Endothelial cell of umbilical vein (primary cell): ENCODE data around the gene SLC6A6. TPM values are rescaled to one million over a fixed set of nuclear protein-coding genes. Genes with fewer than 3 reads are reported as not detected.

Experiments
- BruUV-seq: library from RNA; stranded (reverse); fragments of 400-500 nt; replicated peaks from 2 replicates; lab custom pipeline; 2021; lab: Mats Ljungman, UMichigan
- CTCF ChIA-PET: fragments of 300-600, 350-600 bp; sonication (Branson Sonifier 250); formaldehyde crosslinking; loops from one replicate; lab custom pipeline; 2021; ENCODE audit warnings: antibody characterized with exemption, inconsistent platforms; lab: Charles Lee
- POLR2A ChIA-PET: fragments of 300-600, 350-600 bp; sonication (Branson Sonifier 250); formaldehyde crosslinking; loops from one replicate; lab custom pipeline; 2021; ENCODE audit warnings: antibody characterized with exemption, inconsistent platforms; lab: Charles Lee
- DNase-seq: peaks from one replicate; pipeline ENCODE4 v3.0.0-alpha.2; 2011; ENCODE audit warnings: low read depth, low spot score
- FAIRE-seq: peaks from 2 replicates; lab custom pipeline; 2011; peaks lifted over from hg19 to GRCh38; lab: Jason Lieb, UNC
- H2AFZ ChIP-seq: 2 replicates; pipeline ENCODE4 v1.6.0; 2012; ENCODE audit warnings: low read depth, low read length, control low read depth, inconsistent platforms
- H3K27ac ChIP-seq: 2 replicates; pipeline ENCODE4 v1.5.1; 2011; ENCODE audit warnings: low read depth, mild to moderate bottlenecking, control low read depth, low read length, moderate library complexity; ENCODE audit not compliant: insufficient read depth
- H3K27me3 ChIP-seq, 2 experiments: 2 replicates each; pipeline versions ENCODE4 v1.6.0 to v1.6.1; 2011; ENCODE audit warnings: low read length in 2 of 2, mixed read lengths in 1 of 2; ENCODE audit not compliant: control insufficient read depth in 2 of 2, insufficient read depth in 2 of 2
- H3K36me3 ChIP-seq, 2 experiments: 2 replicates in 1 of 2; 3 replicates in 1 of 2; pipeline ENCODE4 v1.5.1; 2011; ENCODE audit warnings: low read length in 2 of 2, mild to moderate bottlenecking in 1 of 2, moderate library complexity in 1 of 2; ENCODE audit not compliant: control insufficient read depth in 2 of 2, insufficient read depth in 2 of 2; ENCODE audit errors: extremely low read depth in 1 of 2
- H3K4me1 ChIP-seq: 3 replicates; pipeline ENCODE4 v1.5.1; 2011; ENCODE audit warnings: mild to moderate bottlenecking, low read length; ENCODE audit not compliant: control insufficient read depth, insufficient read depth; ENCODE audit errors: extremely low read depth
- H3K4me2 ChIP-seq: 2 replicates; pipeline ENCODE4 v1.6.1; 2011; ENCODE audit warnings: low read length, control low read depth, mixed read lengths; ENCODE audit not compliant: insufficient read depth
- H3K4me3 ChIP-seq, 3 experiments: fragments of 200-600 bp in 1 of 3; sonication (generic), shearing (Covaris generic) in 1 of 3; replicated peaks in 1 of 3; 2 replicates each; pipeline ENCODE4 v1.5.1; 2011 to 2016; ENCODE audit warnings: control low read depth in 3 of 3, low read length in 3 of 3, mild to moderate bottlenecking in 2 of 3, inconsistent platforms in 1 of 3, low read depth in 1 of 3, moderate library complexity in 1 of 3; ENCODE audit not compliant: insufficient read depth in 1 of 3
- H3K79me2 ChIP-seq: 2 replicates; pipeline ENCODE4 v1.6.0; 2012; ENCODE audit warnings: low read length, inconsistent platforms; ENCODE audit not compliant: control insufficient read depth, insufficient read depth
- H3K9ac ChIP-seq: replicated peaks from 2 replicates; pipeline ENCODE3; 2011; ENCODE audit warnings: low read length, control low read depth; ENCODE audit not compliant: insufficient read depth; ENCODE audit errors: extremely low read depth
- H3K9me1 ChIP-seq: replicated peaks from 3 replicates; pipeline ENCODE4 v1.6.0; 2011; ENCODE audit warnings: mild to moderate bottlenecking, low read length; ENCODE audit not compliant: control insufficient read depth, insufficient read depth; ENCODE audit errors: extremely low read depth
- H3K9me3 ChIP-seq: replicated peaks from 2 replicates; pipeline ENCODE4 v1.5.1; 2012; ENCODE audit warnings: low read length, inconsistent platforms; ENCODE audit not compliant: control insufficient read depth, insufficient read depth
- H4K20me1 ChIP-seq: replicated peaks from 2 replicates; pipeline ENCODE3; 2011; ENCODE audit warnings: mild to moderate bottlenecking, low read length; ENCODE audit not compliant: control insufficient read depth, insufficient read depth; ENCODE audit errors: extremely low read depth
- CTCF ChIP-seq, 2 donors: IDR thresholded peaks; 1 replicate in 1 of 2; 2 replicates in 1 of 2; pipeline ENCODE4 v1.5.1; 2011; ENCODE audit warnings: low read length in 2 of 2, mild to moderate bottlenecking in 2 of 2, moderate library complexity in 2 of 2, control low read depth in 1 of 2, inconsistent platforms in 1 of 2, low read depth in 1 of 2; ENCODE audit not compliant: insufficient read depth in 1 of 2; ENCODE audit errors: extremely low read depth in 1 of 2
- JUN ChIP-seq: IDR thresholded peaks from 2 replicates; pipeline ENCODE4 v1.6.1; 2011; ENCODE audit warnings: borderline replicate concordance, low read depth; ENCODE audit not compliant: insufficient read length, insufficient read depth
- MAX ChIP-seq: IDR thresholded peaks from 2 replicates; pipeline ENCODE4 v1.6.1; 2011; ENCODE audit not compliant: insufficient read depth, insufficient read length
- MYC ChIP-seq: IDR thresholded peaks from one replicate; pipeline ENCODE4 v1.6.1; 2011; ENCODE audit warnings: mild to moderate bottlenecking, low read depth, low read length
- POLR2A ChIP-seq: IDR thresholded peaks from 2 replicates; pipeline ENCODE4 v1.6.1; 2012; ENCODE audit warnings: low read depth, mild to moderate bottlenecking, control low read depth, low read length
- dilution Hi-C: fragments of 300-500 bp; cut with MboI; formaldehyde crosslinking; loops from one replicate; pipeline ENCODE4 v1.15.0; 2019; ENCODE audit warnings: low sequenced_read_pairs; ENCODE audit not compliant: extremely low pct_ligation_motif_present
- intact Hi-C: fragments of 100-400 bp; cut with micrococcal nuclease; formaldehyde crosslinking; loops from one replicate; pipeline ENCODE4 v1.10.0; 2022
- polyA plus RNA-seq, 4 experiments: library from polyadenylated mRNA; depleted of rRNA in 3 of 4; stranded (reverse) in 3 of 4; unstranded in 1 of 4; fragments of >200 nt; gene quantifications; 2 replicates each; pipeline versions ENCODE4 v1.2.1 to v1.2.3, GENCODE V29; 2011 to 2012; ENCODE audit warnings: missing spikeins in 1 of 4
- total RNA-seq: library from RNA; stranded (reverse); gene quantifications from 2 replicates; pipeline ENCODE4 v1.2.3, GENCODE V29; 2021

SLC6A6 gene
- total and polyA plus RNA-seq, 2 donors (not counting 3 experiments of a cell fraction or from before 2014, with no cell fraction given): 25.7 to 38.0 TPM

- intact Hi-C loops: loop anchor here (1.0 kb wide), 1 partner anchor 20 kb away; no protein-coding TSS in a partner anchor
- H3K9ac ChIP-seq: no peak overlapping the region
Measured at GRCh38 chr3:14440531-14441239, 38.3 kb downstream of the SLC6A6 start.

More at GRCh38 chr3:14440531-14441239, 38.3 kb downstream of the SLC6A6 start:
- Histone ChIP-seq H3K79me2 (peaks cover 16% of the 10 kb centered on the region), H3K4me3 (no peak overlapping the region), H3K9me1 (no peaks in the 10 kb centered on the region), H3K4me2 (no peak overlapping the region), H3K36me3 (peaks cover under 1 to 4% of the 10 kb centered on the region in 2 experiments), H3K27me3 (no peaks in the 10 kb centered on the region), H2AFZ (no peak overlapping the region), H4K20me1 (no peaks in the 10 kb centered on the region), H3K27ac (no peak overlapping the region), H3K4me1 (peaks cover 43% of the 10 kb centered on the region), H3K9me3 (no peaks in the 10 kb centered on the region)
- no peak for FAIRE-seq
- POLR2A ChIA-PET: interaction anchor here (1.1 to 3.3 kb wide), 2 partner anchors 9 to 12 kb away, joined by 4 to 20 read pairs; no protein-coding TSS in a partner anchor
- no TSS peak for BruUV-seq
- CTCF ChIA-PET: interaction anchor here (1.0 to 5.4 kb wide), 4 partner anchors 12 to 237 kb away, joined by 3 to 34 read pairs (median 4); partner anchors contain the start of gene SLC6A6
- TF ChIP-seq JUN: no peak
- no peak for TF ChIP-seq POLR2A
- no peak for TF ChIP-seq MAX
- TF ChIP-seq CTCF (IDR thresholded peaks at IDR 0.05; ENCODE audit: extremely low read depth in 1 of 2, insufficient read depth in 1 of 2, low read depth in 1 of 2, low read length in 2 of 2): no peak
- no peak for TF ChIP-seq MYC
- dilution Hi-C loops: no loop called here
- DNase-seq: peak; percentile 50
